ENCODE measurements around the gene ATG10.

DNA sequence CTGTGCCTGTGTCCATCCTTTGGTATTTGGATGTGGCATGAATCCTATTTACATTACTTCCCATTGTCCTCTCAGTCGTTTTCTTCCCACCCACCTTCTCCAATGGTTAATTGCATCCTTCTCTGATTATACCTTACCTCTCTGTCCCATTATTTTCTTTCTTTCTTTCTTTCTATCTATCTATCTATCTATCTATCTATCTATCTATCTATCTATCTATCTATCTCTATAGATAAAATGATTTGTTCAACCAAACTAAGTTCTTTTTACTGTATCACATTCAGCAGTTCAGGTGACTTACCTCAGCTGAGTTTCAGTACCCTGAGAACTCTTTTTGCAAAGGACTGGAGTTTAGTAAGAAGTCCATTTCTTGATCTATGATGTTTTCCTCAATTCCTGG, 225.7 kb downstream of the ATG10 start:
- TF ChIP-seq, protein P1, sequence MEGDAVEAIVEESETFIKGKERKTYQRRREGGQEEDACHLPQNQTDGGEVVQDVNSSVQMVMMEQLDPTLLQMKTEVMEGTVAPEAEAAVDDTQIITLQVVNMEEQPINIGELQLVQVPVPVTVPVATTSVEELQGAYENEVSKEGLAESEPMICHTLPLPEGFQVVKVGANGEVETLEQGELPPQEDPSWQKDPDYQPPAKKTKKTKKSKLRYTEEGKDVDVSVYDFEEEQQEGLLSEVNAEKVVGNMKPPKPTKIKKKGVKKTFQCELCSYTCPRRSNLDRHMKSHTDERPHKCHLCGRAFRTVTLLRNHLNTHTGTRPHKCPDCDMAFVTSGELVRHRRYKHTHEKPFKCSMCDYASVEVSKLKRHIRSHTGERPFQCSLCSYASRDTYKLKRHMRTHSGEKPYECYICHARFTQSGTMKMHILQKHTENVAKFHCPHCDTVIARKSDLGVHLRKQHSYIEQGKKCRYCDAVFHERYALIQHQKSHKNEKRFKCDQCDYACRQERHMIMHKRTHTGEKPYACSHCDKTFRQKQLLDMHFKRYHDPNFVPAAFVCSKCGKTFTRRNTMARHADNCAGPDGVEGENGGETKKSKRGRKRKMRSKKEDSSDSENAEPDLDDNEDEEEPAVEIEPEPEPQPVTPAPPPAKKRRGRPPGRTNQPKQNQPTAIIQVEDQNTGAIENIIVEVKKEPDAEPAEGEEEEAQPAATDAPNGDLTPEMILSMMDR (IDR thresholded peaks at IDR 0.05; ENCODE audit: low read depth, low read length): no peak
- TF ChIP-seq POLR2A (IDR thresholded peaks at IDR 0.05; ENCODE audit: extremely low read depth, insufficient read length): no peak
- TF ChIP-seq, protein P2, sequence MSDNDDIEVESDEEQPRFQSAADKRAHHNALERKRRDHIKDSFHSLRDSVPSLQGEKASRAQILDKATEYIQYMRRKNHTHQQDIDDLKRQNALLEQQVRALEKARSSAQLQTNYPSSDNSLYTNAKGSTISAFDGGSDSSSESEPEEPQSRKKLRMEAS (IDR thresholded peaks at IDR 0.05; ENCODE audit: low read depth, low read length): no peak
